ENCODE results near the gene RP2.

GRCh38 chrX:46844913-46845312, 8.1 kb downstream of the RP2 start:
- TF ChIP-seq CTCF (IDR thresholded peaks at IDR 0.05), result no peak
- no peak for TF ChIP-seq EZH2phosphoT487 (IDR thresholded peaks at IDR 0.05)
